HepG2 (cell line): ENCODE results near the gene MARS1. TPM values are rescaled to one million over a fixed set of nuclear protein-coding genes. Genes with fewer than 3 reads are reported as not detected.

Source experiments
- AFF4 ChIP-seq: sonication (generic); formaldehyde crosslinking; IDR thresholded peaks from 2 replicates; pipeline ENCODE4 v1.4.0; 2020; ENCODE audit warnings: missing genetic modification reagents
- AGO2 ChIP-seq: fragments of 200-400 bp; formaldehyde crosslinking; optimal IDR thresholded peaks from 2 replicates; pipeline ENCODE3; 2017; ENCODE audit warnings: mild to moderate bottlenecking, low read depth, low read length, moderate library complexity
- ASH2L ChIP-seq: fragments of 300-600, 200-600 bp; sonication (generic); IDR thresholded peaks from 2 replicates; pipeline ENCODE4 v1.7.0; 2017; ENCODE audit warnings: low read depth, mild to moderate bottlenecking, moderate library complexity, mixed read lengths, low read length; ENCODE audit not compliant: insufficient read length
- ELF1 ChIP-seq: sonication (generic); formaldehyde crosslinking; IDR thresholded peaks from 2 replicates; pipeline ENCODE4 v1.4.0; 2020; ENCODE audit warnings: missing genetic modification reagents
- HNRNPK ChIP-seq: fragments of 200-400 bp; formaldehyde crosslinking; IDR thresholded peaks from 2 replicates; pipeline ENCODE4 v1.6.1; 2018; ENCODE audit warnings: low read length, low read depth, moderate library complexity, mild to moderate bottlenecking; ENCODE audit not compliant: poor library complexity, severe bottlenecking
- HNRNPLL ChIP-seq: fragments of 200-400 bp; formaldehyde crosslinking; IDR thresholded peaks from 2 replicates; pipeline ENCODE4 v1.6.1; 2017; ENCODE audit warnings: mild to moderate bottlenecking, low read depth, low read length; ENCODE audit not compliant: poor library complexity, severe bottlenecking
- KMT2A ChIP-seq: sonication (generic); formaldehyde crosslinking; IDR thresholded peaks from 2 replicates; pipeline ENCODE4 v1.4.0; 2020; ENCODE audit warnings: missing genetic modification reagents
- MXI1 ChIP-seq: IDR thresholded peaks from 3 replicates; pipeline ENCODE4 v1.6.1; 2012; ENCODE audit warnings: low read depth, low read length, inconsistent platforms, borderline replicate concordance
- NFYC ChIP-seq: IDR thresholded peaks from 2 replicates; pipeline ENCODE4 v1.6.1; 2016; ENCODE audit warnings: missing genetic modification reagents, missing compliant biosample characterization
- RBM39 ChIP-seq: fragments of 200-400 bp; formaldehyde crosslinking; IDR thresholded peaks from one replicate; pipeline ENCODE4 v1.6.1; 2018; ENCODE audit warnings: antibody characterized with exemption, mild to moderate bottlenecking, low read depth, low read length; ENCODE audit not compliant: poor library complexity, severe bottlenecking
- REPIN1 ChIP-seq: sonication (generic); formaldehyde crosslinking; IDR thresholded peaks from 2 replicates; pipeline ENCODE4 v1.8.0; 2022; ENCODE audit warnings: missing genetic modification reagents, low read depth, mild to moderate bottlenecking, borderline replicate concordance
- TARDBP ChIP-seq: sonication (generic); formaldehyde crosslinking; IDR thresholded peaks from 2 replicates; pipeline ENCODE4 v1.8.0; 2022; ENCODE audit warnings: mild to moderate bottlenecking, missing genetic modification reagents
- YEATS2 ChIP-seq: sonication (generic); formaldehyde crosslinking; IDR thresholded peaks from 2 replicates; pipeline ENCODE4 v1.4.0; 2020; ENCODE audit warnings: missing genetic modification reagents, borderline replicate concordance
- ZNF143 ChIP-seq: sonication (generic); formaldehyde crosslinking; IDR thresholded peaks from 2 replicates; pipeline ENCODE4 v1.4.0; 2020; ENCODE audit warnings: missing genetic modification reagents
- ZNF441 ChIP-seq: sonication (generic); formaldehyde crosslinking; IDR thresholded peaks from 2 replicates; pipeline ENCODE4 v1.7.0; 2021; ENCODE audit warnings: missing genetic modification reagents, borderline replicate concordance
- ZNF672 ChIP-seq: sonication (generic); formaldehyde crosslinking; IDR thresholded peaks from 2 replicates; pipeline ENCODE4 v1.8.1; 2022; ENCODE audit warnings: missing genetic modification reagents
- ZNF784 ChIP-seq: sonication (generic); formaldehyde crosslinking; IDR thresholded peaks from 2 replicates; pipeline ENCODE4 v1.5.1; 2020; ENCODE audit warnings: missing genetic modification reagents, mild to moderate bottlenecking, borderline replicate concordance
- ZNF788 ChIP-seq: sonication (generic); formaldehyde crosslinking; IDR thresholded peaks from 2 replicates; pipeline ENCODE4 v1.5.0; 2020; ENCODE audit warnings: mild to moderate bottlenecking, missing genetic modification reagents, borderline replicate concordance
- ZNF879 ChIP-seq: sonication (generic); formaldehyde crosslinking; IDR thresholded peaks from 2 replicates; pipeline ENCODE4 v1.8.1; 2023; ENCODE audit warnings: missing genetic modification reagents
- polyA plus RNA-seq, 8 experiments: library from polyadenylated mRNA; depleted of rRNA in 3 of 8; stranded (reverse) in 7 of 8; unstranded in 1 of 8; fragments of >200 nt; fragmentation: Illumina TruSeq in 4 of 8; extraction: Trizol in 4 of 8; gene quantifications; 2 replicates each; pipeline versions ENCODE4 v1.2.1 to v1.2.3, GENCODE V29; 2011 to 2016; ENCODE audit warnings: low read depth in 4 of 8, missing spikeins in 1 of 8, mixed read lengths in 1 of 8; ENCODE audit not compliant: insufficient read depth in 1 of 8
- total RNA-seq, 5 experiments: library from RNA; depleted of rRNA; stranded (reverse); fragments of >200 nt; fragmentation: Illumina TruSeq; extraction: Trizol; gene quantifications; 2 replicates each; pipeline ENCODE4 v1.2.3, GENCODE V29; 2016; ENCODE audit warnings: low read depth in 1 of 5
- TF ChIP-seq, protein P1 (sequence below): IDR thresholded peaks from 2 replicates; pipeline ENCODE4 v1.6.1; 2018; ENCODE audit warnings: missing genetic modification reagents
- TF ChIP-seq, protein P2 (sequence below): sonication (generic); formaldehyde crosslinking; IDR thresholded peaks from 2 replicates; pipeline ENCODE4 v1.5.1; 2020; ENCODE audit warnings: missing genetic modification reagents, mild to moderate bottlenecking, borderline replicate concordance

MARS1 gene
- total and polyA plus RNA-seq, 2 of the 13 experiments (the other 11 are each of a cell fraction or from before 2014, with no cell fraction given): 115 to 181 TPM

DNA sequence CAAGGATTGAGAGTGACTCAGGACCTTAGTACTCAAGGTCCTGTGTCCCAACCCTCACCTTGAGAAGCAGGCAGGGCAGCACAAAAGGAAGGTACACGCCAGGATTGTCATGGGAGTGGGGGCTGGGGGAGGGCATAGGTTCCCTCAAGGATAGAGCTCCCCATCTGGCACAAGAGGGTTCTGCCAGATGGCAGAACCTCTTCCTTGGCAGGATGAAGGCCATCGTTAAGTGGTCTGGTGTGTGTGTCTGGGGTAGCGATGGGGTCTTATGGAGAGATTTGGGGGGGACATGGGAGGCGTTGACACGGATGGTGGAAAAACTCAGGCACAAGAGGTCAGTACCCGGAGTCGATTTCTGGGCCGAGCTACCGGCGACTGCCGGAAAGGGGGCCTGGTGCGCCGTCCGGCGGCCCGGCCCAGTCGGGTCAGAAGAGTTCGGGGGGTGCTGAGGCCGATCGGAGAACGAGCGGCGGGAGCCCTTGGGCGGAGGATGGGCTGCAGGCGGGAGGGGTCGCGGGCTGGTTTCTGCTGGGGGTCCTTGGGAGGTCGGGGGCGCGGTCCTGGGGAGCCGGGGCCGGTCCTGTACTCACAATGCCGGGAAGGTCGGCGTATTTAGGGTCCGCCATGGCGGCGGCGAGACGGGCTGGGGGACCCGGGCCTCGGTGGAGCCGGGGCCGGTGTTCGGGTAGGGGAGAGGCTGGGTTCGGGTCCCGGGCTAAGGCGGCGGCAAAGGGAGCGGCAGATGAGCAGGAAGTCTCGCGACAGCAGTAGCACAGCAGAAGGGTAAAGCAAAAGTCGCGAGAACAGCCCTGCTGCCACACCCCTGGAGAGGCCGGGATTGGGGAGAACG is 58.8 kb downstream of the MARS1 start, which contains the start of gene DCTN2 (continued):
- TF ChIP-seq, protein P1, sequence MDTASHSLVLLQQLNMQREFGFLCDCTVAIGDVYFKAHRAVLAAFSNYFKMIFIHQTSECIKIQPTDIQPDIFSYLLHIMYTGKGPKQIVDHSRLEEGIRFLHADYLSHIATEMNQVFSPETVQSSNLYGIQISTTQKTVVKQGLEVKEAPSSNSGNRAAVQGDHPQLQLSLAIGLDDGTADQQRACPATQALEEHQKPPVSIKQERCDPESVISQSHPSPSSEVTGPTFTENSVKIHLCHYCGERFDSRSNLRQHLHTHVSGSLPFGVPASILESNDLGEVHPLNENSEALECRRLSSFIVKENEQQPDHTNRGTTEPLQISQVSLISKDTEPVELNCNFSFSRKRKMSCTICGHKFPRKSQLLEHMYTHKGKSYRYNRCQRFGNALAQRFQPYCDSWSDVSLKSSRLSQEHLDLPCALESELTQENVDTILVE (CRISPR knock-in tag): 0 out of 2 replicates have a peak, but pooled peaks have one; percentile 10
- TF ChIP-seq ZNF788 (peak; percentile 29; the same call in 1 of the 2 replicates), AGO2 (peak; percentile 72), HNRNPLL (peak; percentile 43), ELF1 (peak; percentile 70), ZNF784 (CRISPR knock-in tag) (0 out of 2 replicates have a peak, but pooled peaks have one; percentile 37), NFYC (peak; percentile 64; the same call in 1 of the 2 replicates), YEATS2 (peak; percentile 81), RBM39 (peak; percentile 82), ZNF672 (CRISPR knock-in tag) (no peak), ZNF879 (CRISPR knock-in tag) (0 out of 2 replicates have a peak, but pooled peaks have one; percentile 53), ASH2L (peak; percentile 77), KMT2A (peak; percentile 50; the same call in 1 of the 2 replicates), MXI1 (peak; percentile 73; the same call in 1 of the 3 replicates), TARDBP (CRISPR knock-in tag) (no peak), AFF4 (CRISPR knock-in tag) (no peak), ZNF143 (CRISPR knock-in tag) (no peak), HNRNPK (peak; percentile 42), REPIN1 (peak; percentile 44; the same call in 1 of the 2 replicates), ZNF441 (CRISPR knock-in tag) (no peak)
- TF ChIP-seq, protein P2, sequence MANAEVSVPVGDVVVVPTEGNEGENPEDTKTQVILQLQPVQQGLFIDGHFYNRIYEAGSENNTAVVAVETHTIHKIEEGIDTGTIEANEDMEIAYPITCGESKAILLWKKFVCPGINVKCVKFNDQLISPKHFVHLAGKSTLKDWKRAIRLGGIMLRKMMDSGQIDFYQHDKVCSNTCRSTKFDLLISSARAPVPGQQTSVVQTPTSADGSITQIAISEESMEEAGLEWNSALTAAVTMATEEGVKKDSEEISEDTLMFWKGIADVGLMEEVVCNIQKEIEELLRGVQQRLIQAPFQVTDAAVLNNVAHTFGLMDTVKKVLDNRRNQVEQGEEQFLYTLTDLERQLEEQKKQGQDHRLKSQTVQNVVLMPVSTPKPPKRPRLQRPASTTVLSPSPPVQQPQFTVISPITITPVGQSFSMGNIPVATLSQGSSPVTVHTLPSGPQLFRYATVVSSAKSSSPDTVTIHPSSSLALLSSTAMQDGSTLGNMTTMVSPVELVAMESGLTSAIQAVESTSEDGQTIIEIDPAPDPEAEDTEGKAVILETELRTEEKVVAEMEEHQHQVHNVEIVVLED (CRISPR knock-in tag): peak; percentile 50; the same call in 1 of the 2 replicates
